Measurements from ENCODE around the gene LIN28A. TPM values are rescaled to one million over a fixed set of nuclear protein-coding genes. Genes with fewer than 3 reads are reported as not detected.

Gene LIN28A
- total and polyA plus RNA-seq, 10 of the 15 experiments (the other 5 are each of a cell fraction or from before 2014, with no cell fraction given) = 0.13 to 0.59 (median 0.30) TPM; not detected in 7

DNA sequence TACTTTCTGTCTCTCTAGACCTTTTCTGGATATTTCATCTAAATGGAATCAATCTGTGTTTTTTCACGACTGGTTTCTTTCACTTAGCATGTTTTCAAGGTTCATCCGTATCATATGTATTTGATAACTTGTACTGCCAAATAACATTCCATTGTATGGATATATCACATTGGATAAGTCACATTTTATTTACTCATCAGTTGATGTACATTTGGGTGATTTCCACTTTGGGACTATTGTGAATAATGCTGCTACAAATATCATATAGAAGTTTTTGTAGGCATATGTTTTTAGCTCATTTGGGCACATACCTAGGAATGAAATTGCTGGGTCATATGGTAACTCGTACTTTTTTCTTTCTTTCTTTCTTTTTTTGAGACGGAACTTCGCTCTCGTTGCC is 68.4 kb downstream of the LIN28A start (continued):
- TF ChIP-seq, protein P1, sequence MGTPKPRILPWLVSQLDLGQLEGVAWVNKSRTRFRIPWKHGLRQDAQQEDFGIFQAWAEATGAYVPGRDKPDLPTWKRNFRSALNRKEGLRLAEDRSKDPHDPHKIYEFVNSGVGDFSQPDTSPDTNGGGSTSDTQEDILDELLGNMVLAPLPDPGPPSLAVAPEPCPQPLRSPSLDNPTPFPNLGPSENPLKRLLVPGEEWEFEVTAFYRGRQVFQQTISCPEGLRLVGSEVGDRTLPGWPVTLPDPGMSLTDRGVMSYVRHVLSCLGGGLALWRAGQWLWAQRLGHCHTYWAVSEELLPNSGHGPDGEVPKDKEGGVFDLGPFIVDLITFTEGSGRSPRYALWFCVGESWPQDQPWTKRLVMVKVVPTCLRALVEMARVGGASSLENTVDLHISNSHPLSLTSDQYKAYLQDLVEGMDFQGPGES (IDR thresholded peaks at IDR 0.05) = no peak
- TF ChIP-seq POLR2AphosphoS5 (IDR thresholded peaks at IDR 0.05; ENCODE audit: low read length) = no peak
- no peak for TF ChIP-seq SMAD1 (IDR thresholded peaks at IDR 0.05; ENCODE audit: low read depth, partially characterized antibody)
- no peak for TF ChIP-seq NFXL1 (IDR thresholded peaks at IDR 0.05; ENCODE audit: borderline replicate concordance)
- TF ChIP-seq MYC (IDR thresholded peaks at IDR 0.05; ENCODE audit: insufficient read depth, insufficient read length, insufficient replicate concordance, low read length, severe bottlenecking) = no peak
- no peak for TF ChIP-seq KAT2A (conservative IDR thresholded peaks at IDR 0.05; ENCODE audit: control insufficient read depth, low read depth, low read length)
- TF ChIP-seq ZNF24 (IDR thresholded peaks at IDR 0.05) = no peak
- TF ChIP-seq, protein P2, sequence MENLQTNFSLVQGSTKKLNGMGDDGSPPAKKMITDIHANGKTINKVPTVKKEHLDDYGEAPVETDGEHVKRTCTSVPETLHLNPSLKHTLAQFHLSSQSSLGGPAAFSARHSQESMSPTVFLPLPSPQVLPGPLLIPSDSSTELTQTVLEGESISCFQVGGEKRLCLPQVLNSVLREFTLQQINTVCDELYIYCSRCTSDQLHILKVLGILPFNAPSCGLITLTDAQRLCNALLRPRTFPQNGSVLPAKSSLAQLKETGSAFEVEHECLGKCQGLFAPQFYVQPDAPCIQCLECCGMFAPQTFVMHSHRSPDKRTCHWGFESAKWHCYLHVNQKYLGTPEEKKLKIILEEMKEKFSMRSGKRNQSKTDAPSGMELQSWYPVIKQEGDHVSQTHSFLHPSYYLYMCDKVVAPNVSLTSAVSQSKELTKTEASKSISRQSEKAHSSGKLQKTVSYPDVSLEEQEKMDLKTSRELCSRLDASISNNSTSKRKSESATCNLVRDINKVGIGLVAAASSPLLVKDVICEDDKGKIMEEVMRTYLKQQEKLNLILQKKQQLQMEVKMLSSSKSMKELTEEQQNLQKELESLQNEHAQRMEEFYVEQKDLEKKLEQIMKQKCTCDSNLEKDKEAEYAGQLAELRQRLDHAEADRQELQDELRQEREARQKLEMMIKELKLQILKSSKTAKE (IDR thresholded peaks at IDR 0.05; ENCODE audit: low read depth, poor library complexity, severe bottlenecking) = no peak
- no peak for TF ChIP-seq PML (IDR thresholded peaks at IDR 0.05; ENCODE audit: low read length)

Other genes with a start within 250 kb of the LIN28A start
Only the 7 nearest of the 14 such genes appear.
- gene UBXN11, start 104.2 kb upstream of the LIN28A start, total RNA-seq (2014; rRNA removed) = 8.1 and 8.5 TPM in 2 replicates
- 5.7 and 6.2 TPM in 2 replicates for gene UBXN11, start 104.2 kb upstream of the LIN28A start, total RNA-seq (2014; rRNA removed; fragmentation: Illumina TruSeq; extraction: Trizol)
- 16.8 and 19.3 TPM in 2 replicates for gene UBXN11, start 104.2 kb upstream of the LIN28A start, total RNA-seq (2021)
- gene UBXN11, start 104.2 kb upstream of the LIN28A start, polyA plus RNA-seq (2011; rRNA removed) = 7.6 and 10.8 TPM in 2 replicates
- 3.5 and 8.1 TPM in 2 replicates for gene UBXN11, start 104.2 kb upstream of the LIN28A start, polyA plus RNA-seq (2014; fragmentation: Illumina TruSeq; extraction: Trizol)
- 1 to 10 TPM in 1 of 2 experiments, under 1 TPM in 1; 0.32 to 1.2 TPM for gene UBXN11, start 104.2 kb upstream of the LIN28A start, polyA plus RNA-seq (2014; fragmentation: Nextera tagmentation; extraction: Ambion mirVana)
- 24.3 and 26.5 TPM in 2 replicates for gene UBXN11, start 104.2 kb upstream of the LIN28A start, polyA plus RNA-seq (2014; rRNA removed)
- 10 to 100 TPM; 27.7 to 34.4 TPM for gene UBXN11, start 104.2 kb upstream of the LIN28A start, polyA plus RNA-seq (2016; fragmentation: Nextera tagmentation; extraction: Ambion mirVana)
- 237 and 262 TPM in 2 replicates for gene CD52, start 92.9 kb upstream of the LIN28A start, total RNA-seq (2014; rRNA removed)
- gene CD52, start 92.9 kb upstream of the LIN28A start, total RNA-seq (2014; rRNA removed; fragmentation: Illumina TruSeq; extraction: Trizol) = 637 and 673 TPM in 2 replicates
- 291 and 301 TPM in 2 replicates for gene CD52, start 92.9 kb upstream of the LIN28A start, total RNA-seq (2021)
- 453 and 508 TPM in 2 replicates for gene CD52, start 92.9 kb upstream of the LIN28A start, polyA plus RNA-seq (2011; rRNA removed)
- gene CD52, start 92.9 kb upstream of the LIN28A start, polyA plus RNA-seq (2014; fragmentation: Illumina TruSeq; extraction: Trizol) = 882 and 1,118 TPM in 2 replicates
- 1,000 to 10,000 TPM; 2,664 to 2,736 TPM for gene CD52, start 92.9 kb upstream of the LIN28A start, polyA plus RNA-seq (2014; fragmentation: Nextera tagmentation; extraction: Ambion mirVana)
- gene CD52, start 92.9 kb upstream of the LIN28A start, polyA plus RNA-seq (2014; rRNA removed) = 488 and 610 TPM in 2 replicates
- 100 to 1,000 TPM; 382 to 390 TPM for gene CD52, start 92.9 kb upstream of the LIN28A start, polyA plus RNA-seq (2016; fragmentation: Nextera tagmentation; extraction: Ambion mirVana)
- gene CRYBG2, start 56.7 kb upstream of the LIN28A start, total RNA-seq (2014; rRNA removed) = 0.06 TPM in 1 of 2 replicates, not detected in the other
- not detected in 2 replicates for gene CRYBG2, start 56.7 kb upstream of the LIN28A start, total RNA-seq (2014; rRNA removed; fragmentation: Illumina TruSeq; extraction: Trizol)
- gene CRYBG2, start 56.7 kb upstream of the LIN28A start, total RNA-seq (2021) = 0.03 TPM in 1 of 2 replicates, not detected in the other
- 0.16 and 0.30 TPM in 2 replicates for gene CRYBG2, start 56.7 kb upstream of the LIN28A start, polyA plus RNA-seq (2011; rRNA removed)
- not detected in 2 replicates for gene CRYBG2, start 56.7 kb upstream of the LIN28A start, polyA plus RNA-seq (2014; fragmentation: Illumina TruSeq; extraction: Trizol)
- gene CRYBG2, start 56.7 kb upstream of the LIN28A start, polyA plus RNA-seq (2014; fragmentation: Nextera tagmentation; extraction: Ambion mirVana) = not detected
- gene CRYBG2, start 56.7 kb upstream of the LIN28A start, polyA plus RNA-seq (2014; rRNA removed) = 0.04 and 0.25 TPM in 2 replicates
- gene CRYBG2, start 56.7 kb upstream of the LIN28A start, polyA plus RNA-seq (2016; fragmentation: Nextera tagmentation; extraction: Ambion mirVana) = 1 to 10 TPM in 1 of 2 experiments, under 1 TPM in 1; 0.50 to 1.2 TPM
- not detected in 2 replicates for gene ZNF683, start 38.1 kb upstream of the LIN28A start, total RNA-seq (2014; rRNA removed)
- gene ZNF683, start 38.1 kb upstream of the LIN28A start, total RNA-seq (2014; rRNA removed; fragmentation: Illumina TruSeq; extraction: Trizol) = not detected in 2 replicates
- gene ZNF683, start 38.1 kb upstream of the LIN28A start, total RNA-seq (2021) = not detected in 2 replicates
- not detected in 2 replicates for gene ZNF683, start 38.1 kb upstream of the LIN28A start, polyA plus RNA-seq (2011; rRNA removed)
- not detected in 2 replicates for gene ZNF683, start 38.1 kb upstream of the LIN28A start, polyA plus RNA-seq (2014; fragmentation: Illumina TruSeq; extraction: Trizol)
- gene ZNF683, start 38.1 kb upstream of the LIN28A start, polyA plus RNA-seq (2014; fragmentation: Nextera tagmentation; extraction: Ambion mirVana) = not detected
- not detected in 2 replicates for gene ZNF683, start 38.1 kb upstream of the LIN28A start, polyA plus RNA-seq (2014; rRNA removed)
- not detected for gene ZNF683, start 38.1 kb upstream of the LIN28A start, polyA plus RNA-seq (2016; fragmentation: Nextera tagmentation; extraction: Ambion mirVana)
- 33.1 and 33.2 TPM in 2 replicates for gene DHDDS, start 21.5 kb downstream of the LIN28A start, total RNA-seq (2014; rRNA removed)
- gene DHDDS, start 21.5 kb downstream of the LIN28A start, total RNA-seq (2014; rRNA removed; fragmentation: Illumina TruSeq; extraction: Trizol) = 35.6 and 38.5 TPM in 2 replicates
- gene DHDDS, start 21.5 kb downstream of the LIN28A start, total RNA-seq (2021) = 41.6 and 46.9 TPM in 2 replicates
- gene DHDDS, start 21.5 kb downstream of the LIN28A start, polyA plus RNA-seq (2011; rRNA removed) = 37.2 and 38.7 TPM in 2 replicates
- gene DHDDS, start 21.5 kb downstream of the LIN28A start, polyA plus RNA-seq (2014; fragmentation: Illumina TruSeq; extraction: Trizol) = 37.2 and 49.5 TPM in 2 replicates
- 10 to 100 TPM; 22.7 to 27.2 TPM for gene DHDDS, start 21.5 kb downstream of the LIN28A start, polyA plus RNA-seq (2014; fragmentation: Nextera tagmentation; extraction: Ambion mirVana)
- gene DHDDS, start 21.5 kb downstream of the LIN28A start, polyA plus RNA-seq (2014; rRNA removed) = 34.7 TPM in 2 replicates
- 10 to 100 TPM; 45.4 to 47.5 TPM for gene DHDDS, start 21.5 kb downstream of the LIN28A start, polyA plus RNA-seq (2016; fragmentation: Nextera tagmentation; extraction: Ambion mirVana)
- 678 and 698 TPM in 2 replicates for gene HMGN2, start 61.6 kb downstream of the LIN28A start, total RNA-seq (2014; rRNA removed)
- gene HMGN2, start 61.6 kb downstream of the LIN28A start, total RNA-seq (2014; rRNA removed; fragmentation: Illumina TruSeq; extraction: Trizol) = 496 and 526 TPM in 2 replicates
- 687 and 709 TPM in 2 replicates for gene HMGN2, start 61.6 kb downstream of the LIN28A start, total RNA-seq (2021)
- gene HMGN2, start 61.6 kb downstream of the LIN28A start, polyA plus RNA-seq (2011; rRNA removed) = 249 and 328 TPM in 2 replicates
- gene HMGN2, start 61.6 kb downstream of the LIN28A start, polyA plus RNA-seq (2014; fragmentation: Illumina TruSeq; extraction: Trizol) = 937 and 999 TPM in 2 replicates
- gene HMGN2, start 61.6 kb downstream of the LIN28A start, polyA plus RNA-seq (2014; fragmentation: Nextera tagmentation; extraction: Ambion mirVana) = 100 to 1,000 TPM; 615 to 830 TPM
- 348 and 380 TPM in 2 replicates for gene HMGN2, start 61.6 kb downstream of the LIN28A start, polyA plus RNA-seq (2014; rRNA removed)
- gene HMGN2, start 61.6 kb downstream of the LIN28A start, polyA plus RNA-seq (2016; fragmentation: Nextera tagmentation; extraction: Ambion mirVana) = 1,000 to 10,000 TPM; 2,526 to 2,682 TPM
- gene RPS6KA1, start 118.9 kb downstream of the LIN28A start, total RNA-seq (2014; rRNA removed) = 118 and 136 TPM in 2 replicates
- 75.2 and 83.4 TPM in 2 replicates for gene RPS6KA1, start 118.9 kb downstream of the LIN28A start, total RNA-seq (2014; rRNA removed; fragmentation: Illumina TruSeq; extraction: Trizol)
- gene RPS6KA1, start 118.9 kb downstream of the LIN28A start, total RNA-seq (2021) = 115 and 116 TPM in 2 replicates
- 53.7 and 92.1 TPM in 2 replicates for gene RPS6KA1, start 118.9 kb downstream of the LIN28A start, polyA plus RNA-seq (2011; rRNA removed)
- gene RPS6KA1, start 118.9 kb downstream of the LIN28A start, polyA plus RNA-seq (2014; fragmentation: Illumina TruSeq; extraction: Trizol) = 72.1 and 74.9 TPM in 2 replicates
- gene RPS6KA1, start 118.9 kb downstream of the LIN28A start, polyA plus RNA-seq (2014; fragmentation: Nextera tagmentation; extraction: Ambion mirVana) = 1 to 10 TPM; 5.0 to 9.9 TPM
- gene RPS6KA1, start 118.9 kb downstream of the LIN28A start, polyA plus RNA-seq (2014; rRNA removed) = 89.3 and 90.9 TPM in 2 replicates
- 100 to 1,000 TPM in 1 of 2 experiments, 10 to 100 TPM in 1; 99.4 to 106 TPM for gene RPS6KA1, start 118.9 kb downstream of the LIN28A start, polyA plus RNA-seq (2016; fragmentation: Nextera tagmentation; extraction: Ambion mirVana)